Effector CD8-positive, alpha-beta T cell (primary cell): Measurements from ENCODE around the gene AKT2.

ENCODE experiments used
- DNase-seq: peaks from one replicate; lab custom pipeline; 2025; lab: John Stamatoyannopoulos, UW

AKT2 gene

DNA sequence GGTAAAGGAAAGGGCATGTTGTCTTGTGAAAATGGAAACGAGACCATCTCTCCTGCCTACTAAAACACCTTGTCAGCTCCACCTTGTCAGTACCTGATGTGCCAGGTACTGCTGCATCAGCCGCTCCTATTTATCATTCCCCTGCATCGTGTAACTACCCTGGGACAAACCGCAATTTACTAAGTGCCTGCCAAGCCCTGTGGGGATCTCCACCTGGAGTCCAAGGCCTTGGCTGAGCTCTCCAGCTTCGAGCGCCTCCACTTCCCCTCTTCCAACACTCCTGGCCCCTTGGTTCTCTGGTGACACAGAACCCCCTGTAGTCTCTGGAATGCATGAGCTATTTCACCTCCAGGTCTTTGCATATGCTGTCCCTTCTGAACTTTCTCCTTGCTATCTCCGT is 32.8 kb downstream of the AKT2 start:
- DNase-seq = no peak

DNA sequence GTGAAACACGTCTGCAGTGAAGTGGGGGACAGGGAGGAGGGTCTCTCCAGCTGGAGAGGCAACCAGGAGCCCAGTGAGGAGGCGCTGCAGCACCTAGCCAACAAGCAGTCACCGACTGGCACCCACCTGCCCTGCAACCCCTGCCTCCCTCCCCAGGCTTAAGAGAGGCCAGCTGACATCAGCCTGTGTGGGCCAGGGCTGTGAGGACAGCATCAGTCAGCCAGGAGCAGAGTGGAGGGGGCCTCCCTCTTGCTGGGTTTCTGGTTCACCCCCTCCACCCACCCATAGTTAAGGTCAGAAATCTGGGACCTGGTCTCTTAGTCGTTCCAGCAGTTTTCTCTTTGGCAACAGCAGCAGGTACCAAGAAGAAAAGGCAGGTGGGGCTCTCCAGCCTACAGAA is 33.2 kb downstream of the AKT2 start:
- DNase-seq = no peak

DNA sequence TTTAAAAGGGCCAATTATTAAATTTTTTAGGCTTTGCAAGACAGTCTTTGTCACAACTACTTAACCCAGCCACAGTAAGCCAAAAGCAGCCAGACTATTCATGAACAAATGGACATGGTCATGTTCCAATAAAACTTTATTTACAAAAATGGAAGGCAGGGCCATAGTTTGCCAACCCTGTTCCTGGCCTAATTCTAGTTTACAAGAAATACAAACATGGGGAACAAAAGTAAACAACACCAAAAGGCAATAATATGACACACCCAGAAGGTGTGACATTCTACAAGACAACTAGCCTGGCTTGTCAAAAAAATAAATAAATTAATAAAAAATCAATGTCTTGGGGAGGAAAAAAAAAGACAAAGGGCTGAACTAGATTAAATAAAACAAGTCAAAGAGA is 33.9 kb downstream of the AKT2 start:
- DNase-seq = no peak

DNA sequence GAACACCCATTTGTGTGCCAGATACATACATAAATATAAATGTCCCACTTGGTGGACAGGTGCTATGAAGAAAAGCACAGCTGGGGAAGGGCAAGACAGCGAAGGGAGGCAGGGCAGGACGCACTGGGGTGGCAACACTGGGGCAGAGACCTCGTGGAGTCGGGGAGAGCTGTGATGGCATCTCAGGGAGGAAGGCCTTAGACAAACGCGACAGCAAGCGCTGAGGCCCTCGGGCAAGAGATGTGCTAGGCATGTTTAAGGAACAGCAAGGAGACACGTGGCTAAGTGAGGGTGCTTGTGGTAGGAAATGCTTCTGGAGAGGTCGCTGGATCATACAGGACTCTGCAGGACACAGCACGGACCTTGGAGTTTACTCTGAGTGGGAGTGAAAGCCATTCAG is 35.4 kb downstream of the AKT2 start:
- no peak for DNase-seq

GRCh38 chr19:40249201-40249600 is 35.9 kb downstream of the AKT2 start:
- no peak for DNase-seq

GRCh38 chr19:40247735-40248262 is 37.3 kb downstream of the AKT2 start:
- DNase-seq = no peak

- no peak for DNase-seq
Observed at GRCh38 chr19:40247178-40247577, 38.0 kb downstream of the AKT2 start.

DNA sequence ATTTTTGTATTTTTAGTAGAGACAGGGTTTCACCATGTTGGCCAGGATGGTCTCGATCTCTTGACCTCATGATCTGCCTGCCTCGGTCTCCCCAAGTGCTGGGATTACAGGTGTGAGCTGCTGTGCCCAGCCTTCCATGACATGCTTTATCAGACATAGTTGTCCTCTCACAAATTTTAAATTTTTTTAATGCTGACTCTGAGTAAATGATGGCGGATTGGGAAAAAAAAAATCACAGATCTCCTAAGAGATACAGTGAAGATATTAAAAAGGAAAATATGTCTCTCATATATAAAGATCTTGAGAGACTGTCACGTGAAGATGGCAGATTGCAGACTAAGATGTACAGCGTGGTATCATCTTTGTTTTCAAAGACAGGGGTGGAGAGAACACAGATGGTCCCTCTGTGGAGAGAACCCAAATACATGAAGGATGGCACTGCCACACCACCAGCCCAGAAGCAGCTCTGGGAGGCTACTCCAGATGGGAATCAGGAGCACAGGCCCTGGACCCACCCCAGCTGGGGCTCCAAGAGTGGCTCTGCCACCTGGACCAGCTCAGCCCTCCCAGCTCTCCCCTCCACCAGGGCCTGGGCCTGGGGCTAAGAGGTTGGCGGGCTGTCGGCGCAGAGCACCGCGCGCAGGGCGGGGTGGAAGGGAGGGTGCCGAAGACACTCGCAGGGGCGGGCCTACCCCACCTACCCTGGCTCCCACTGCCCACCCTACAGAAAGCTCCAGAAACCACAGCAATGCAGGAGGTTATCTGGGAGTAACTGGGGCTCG is 38.7 kb downstream of the AKT2 start:
- DNase-seq = no peak

DNA sequence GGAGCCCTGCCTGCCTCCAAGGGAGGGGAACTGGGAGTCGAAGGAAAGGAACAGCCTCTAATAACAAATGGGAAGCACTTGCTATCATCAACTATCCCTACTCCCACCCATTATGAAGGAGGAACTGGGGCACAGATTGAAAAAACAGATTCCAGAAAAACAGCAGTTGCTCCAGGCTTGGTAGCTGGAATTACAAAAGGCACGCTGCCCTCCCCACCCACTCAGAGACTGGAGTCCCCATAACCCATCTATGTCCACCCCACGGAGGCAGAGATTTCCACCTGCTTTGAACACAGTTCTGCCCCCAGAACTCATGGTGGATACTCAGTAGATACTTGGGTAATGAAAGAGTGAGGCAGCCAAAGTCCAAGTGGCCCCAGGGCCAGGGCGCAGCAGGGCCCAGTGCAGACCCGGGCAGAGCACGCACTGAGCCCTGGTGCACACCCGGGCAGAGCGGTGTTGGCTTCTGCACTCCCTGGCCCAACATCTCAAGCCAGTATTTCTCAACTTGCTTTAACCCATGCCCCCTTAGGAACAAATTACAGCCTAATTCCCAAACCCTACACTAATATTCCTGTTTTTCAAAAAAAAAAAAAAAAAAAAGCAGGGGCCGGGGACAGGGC is 39.5 kb downstream of the AKT2 start:
- DNase-seq = no peak

DNA sequence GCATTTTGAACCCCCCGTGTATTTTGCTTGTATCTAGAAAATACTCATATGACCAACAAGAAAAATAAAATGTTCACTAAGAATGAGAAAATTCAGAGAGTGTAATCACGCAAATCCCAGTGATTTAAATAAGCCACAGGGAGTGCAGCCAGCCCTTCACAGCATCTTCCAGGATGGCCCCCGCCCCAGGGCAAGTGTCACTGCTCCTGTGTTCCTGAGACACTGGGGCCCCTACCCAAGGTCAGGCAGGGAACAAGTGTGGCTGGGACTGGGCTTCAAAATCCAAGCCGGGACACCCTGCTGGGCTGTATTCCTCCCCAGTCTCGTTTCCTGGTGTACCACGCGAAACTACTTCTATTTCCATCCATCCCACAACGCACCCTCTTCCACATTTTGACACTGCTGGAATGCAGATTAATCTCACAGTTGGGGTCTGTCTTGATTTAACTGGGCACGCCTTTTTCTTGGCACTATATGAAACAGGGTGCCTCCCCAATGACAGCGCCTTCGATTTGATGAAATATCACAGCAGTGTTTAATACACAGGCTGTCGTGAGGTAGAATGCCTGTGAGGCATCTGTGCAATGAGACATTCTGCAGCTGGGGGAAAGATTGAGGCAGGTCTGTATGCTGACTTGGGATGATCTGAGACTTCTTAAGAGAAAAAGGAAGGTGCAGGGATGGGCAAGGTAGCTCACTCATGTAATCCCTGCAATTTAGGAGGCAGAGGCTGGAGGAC is 40.4 kb downstream of the AKT2 start:
- no peak for DNase-seq

GRCh38 chr19:40243181-40243580 is 42.0 kb downstream of the AKT2 start:
- DNase-seq = no peak

DNA sequence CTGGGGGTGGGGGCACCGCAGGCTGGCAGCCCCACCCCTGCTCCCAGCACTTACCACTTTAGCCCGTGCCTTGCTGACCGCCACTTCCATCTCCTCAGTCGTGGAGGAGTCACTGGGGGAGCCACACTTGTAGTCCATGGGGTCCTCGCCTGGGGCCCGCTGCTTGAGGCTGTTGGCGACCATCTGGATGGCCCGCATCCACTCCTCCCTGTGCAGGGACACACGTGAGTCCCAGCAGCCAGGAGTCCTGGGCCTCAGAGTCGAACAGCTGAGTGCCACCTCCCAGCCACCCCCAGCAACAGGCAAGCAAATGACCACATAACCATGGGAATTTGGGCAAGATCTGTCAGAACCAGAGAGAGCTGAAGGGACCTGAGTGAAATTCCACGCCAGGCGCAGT is 42.7 kb downstream of the AKT2 start:
- DNase-seq = no peak

DNA sequence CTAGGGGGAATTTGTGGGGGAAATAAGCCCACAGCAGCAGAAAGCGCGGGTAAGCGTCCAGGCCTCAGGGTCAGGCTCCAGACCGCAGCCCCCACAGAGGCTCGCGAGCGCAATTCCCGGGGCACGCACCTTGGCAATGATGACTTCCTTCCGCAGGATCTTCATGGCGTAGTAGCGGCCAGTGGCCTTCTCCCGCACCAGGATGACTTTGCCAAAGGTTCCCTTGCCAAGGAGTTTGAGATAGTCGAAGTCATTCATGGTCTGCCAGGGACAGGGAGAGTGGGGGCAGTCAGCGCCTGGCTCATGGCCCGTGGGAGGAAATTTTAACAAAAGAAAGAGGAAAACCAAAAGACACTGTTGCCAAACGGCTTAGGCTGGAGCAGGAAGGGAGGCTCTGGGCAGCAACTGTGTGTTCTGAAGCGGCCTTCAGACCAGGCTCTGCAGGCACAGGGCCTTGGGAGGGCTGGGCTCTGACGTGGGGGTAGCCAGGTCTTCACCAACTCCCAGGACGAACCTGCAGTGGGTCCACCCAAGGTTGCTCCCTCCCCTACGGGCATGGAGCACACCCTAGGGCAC is 43.2 kb downstream of the AKT2 start:
- DNase-seq = no peak

GRCh38 chr19:40241125-40241808 is 43.9 kb downstream of the AKT2 start:
- DNase-seq = no peak

- no peak for DNase-seq
Observed at GRCh38 chr19:40240332-40240731, 44.8 kb downstream of the AKT2 start.

- no peak for DNase-seq
Observed at GRCh38 chr19:40239415-40240226, 45.5 kb downstream of the AKT2 start.

DNA sequence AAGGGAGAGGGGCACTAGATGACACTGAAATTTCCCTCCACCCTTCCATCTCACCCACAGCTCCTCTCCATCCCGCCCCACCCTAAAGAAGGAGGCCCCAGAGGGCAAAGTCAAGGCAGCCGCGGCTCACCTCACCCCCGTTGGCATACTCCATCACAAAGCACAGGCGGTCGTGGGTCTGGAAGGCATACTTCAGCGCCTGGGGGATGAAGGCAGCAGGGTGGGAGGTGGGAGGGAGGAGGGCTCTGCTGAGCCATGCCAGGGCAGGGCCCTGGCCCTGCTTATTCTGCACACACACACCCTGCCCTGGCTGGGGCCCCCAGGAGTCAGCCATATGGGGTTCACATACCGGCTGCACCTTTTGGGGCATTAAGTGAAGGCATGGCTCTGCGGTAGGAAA is 46.4 kb downstream of the AKT2 start:
- DNase-seq = no peak

DNA sequence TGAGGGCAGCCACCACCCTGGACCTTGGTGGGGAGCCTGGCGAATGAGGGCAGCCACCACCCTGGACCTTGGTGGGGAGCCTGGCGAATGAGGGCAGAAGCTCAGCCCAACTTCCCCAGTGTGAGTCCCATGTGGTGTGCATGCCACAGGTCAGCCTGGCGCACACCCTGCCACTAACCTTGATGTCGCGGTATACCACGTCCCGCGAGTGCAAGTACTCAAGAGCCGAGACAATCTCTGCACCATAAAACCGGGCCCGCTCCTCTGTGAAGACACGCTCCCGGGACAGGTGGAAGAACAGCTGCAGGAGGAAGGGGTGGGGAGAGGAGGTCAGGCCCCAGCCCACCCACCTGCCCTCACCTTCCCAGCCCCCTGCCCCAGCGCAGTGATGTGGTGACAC is 47.4 kb downstream of the AKT2 start:
- no peak for DNase-seq

DNA sequence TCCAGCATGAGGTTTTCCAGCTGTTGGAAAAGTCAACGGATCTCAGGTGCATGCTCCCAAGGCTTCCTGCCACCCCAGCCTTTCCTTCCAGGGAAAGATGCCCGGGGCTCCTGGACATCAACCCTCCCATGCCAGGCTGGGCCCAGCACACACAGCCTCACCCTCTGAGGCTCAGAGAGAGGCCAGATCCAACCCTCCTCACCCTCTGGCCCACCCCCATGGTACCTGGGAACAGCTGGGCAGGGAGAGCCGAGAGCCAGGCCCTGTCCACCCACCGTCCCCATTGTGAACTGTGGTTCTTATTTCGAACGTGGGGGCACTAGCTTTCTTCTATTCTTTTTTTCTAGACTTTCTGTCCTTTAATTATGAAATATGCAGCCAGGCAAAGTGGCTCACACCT is 48.8 kb downstream of the AKT2 start:
- no peak for DNase-seq

- no peak for DNase-seq
Observed at GRCh38 chr19:40236026-40236355, 49.2 kb downstream of the AKT2 start.
